GM23248 (cell line): Measurements from ENCODE around the gene VEZT. TPM values are rescaled to one million over a fixed set of nuclear protein-coding genes. Genes with fewer than 3 reads are reported as not detected.

ENCODE experiments used
- DNase-seq: peaks from one replicate; pipeline ENCODE4 v3.0.0-alpha.2; 2015
- H2AFZ ChIP-seq: fragments of 200-600 bp; sonication (generic); 2 replicates; pipeline ENCODE4 v1.6.1; 2016; ENCODE audit warnings: antibody characterized with exemption
- H3F3A ChIP-seq: fragments of 200-600 bp; sonication (generic); 2 replicates; pipeline ENCODE4 v1.6.1; 2016; ENCODE audit warnings: mild to moderate bottlenecking, antibody characterized with exemption, mixed run types; ENCODE audit not compliant: insufficient read depth
- H3K27ac ChIP-seq: fragments of 200-600 bp; sonication (generic); 2 replicates; pipeline ENCODE4 v1.5.1; 2016; ENCODE audit warnings: mild to moderate bottlenecking
- H3K27me3 ChIP-seq: fragments of 200-600 bp; sonication (generic); replicated peaks from 2 replicates; pipeline ENCODE4 v1.6.1; 2016; ENCODE audit warnings: mild to moderate bottlenecking; ENCODE audit not compliant: insufficient read depth
- H3K36me3 ChIP-seq: fragments of 200-600 bp; sonication (generic); 2 replicates; pipeline ENCODE4 v1.6.1; 2016; ENCODE audit warnings: low read depth, mild to moderate bottlenecking
- H3K4me1 ChIP-seq: fragments of 200-600 bp; sonication (generic); 2 replicates; pipeline ENCODE4 v1.6.1; 2016; ENCODE audit warnings: mild to moderate bottlenecking; ENCODE audit not compliant: insufficient read depth
- H3K4me2 ChIP-seq: fragments of 200-600 bp; sonication (generic); one replicate; pipeline ENCODE4 v1.6.1; 2016; ENCODE audit warnings: mild to moderate bottlenecking; ENCODE audit not compliant: unreplicated experiment
- H3K4me3 ChIP-seq: fragments of 200-600 bp; sonication (generic); 2 replicates; pipeline ENCODE4 v1.5.1; 2016; ENCODE audit warnings: mild to moderate bottlenecking
- H3K79me2 ChIP-seq: fragments of 200-600 bp; sonication (generic); 2 replicates; pipeline ENCODE4 v1.6.1; 2016; ENCODE audit warnings: mild to moderate bottlenecking; ENCODE audit not compliant: insufficient read depth
- H3K9ac ChIP-seq: fragments of 200-600 bp; sonication (generic); 2 replicates; pipeline ENCODE4 v1.6.1; 2016; ENCODE audit warnings: mild to moderate bottlenecking
- H3K9me2 ChIP-seq: fragments of 200-600 bp; sonication (generic); 2 replicates; pipeline ENCODE4 v1.6.1; 2016; ENCODE audit warnings: mixed run types, mild to moderate bottlenecking, moderate library complexity; ENCODE audit not compliant: insufficient read depth
- H3K9me3 ChIP-seq: fragments of 200-600 bp; sonication (generic); one replicate; pipeline ENCODE4 v1.6.1; 2017; ENCODE audit warnings: low read depth
- H4K20me1 ChIP-seq: fragments of 200-600 bp; sonication (generic); 2 replicates; pipeline ENCODE4 v1.6.0; 2016; ENCODE audit not compliant: insufficient read depth
- EZH2 ChIP-seq: fragments of 200-600 bp; sonication (generic); IDR thresholded peaks from 2 replicates; pipeline ENCODE4 v1.6.1; 2018; ENCODE audit warnings: antibody characterized with exemption, mild to moderate bottlenecking; ENCODE audit not compliant: insufficient read depth, poor library complexity, severe bottlenecking
- EZH2phosphoT487 ChIP-seq: fragments of 200-600 bp; sonication (generic); IDR thresholded peaks from 2 replicates; pipeline ENCODE4 v1.6.1; 2018; ENCODE audit warnings: antibody characterized with exemption, moderate library complexity, mild to moderate bottlenecking, low read depth; ENCODE audit not compliant: insufficient read depth
- WGBS, 2 experiments: methylation state at CpG; one replicate each; pipeline ENCODE4 v1.1.6; 2015 to 2017; ENCODE audit warnings: low lambda C conversion rate in 2 of 2, low coverage in 1 of 2; ENCODE audit errors: missing lambda C conversion rate in 2 of 2; 5-methylcytosine and 5-hydroxymethylcytosine counted together
- in situ Hi-C: fragments of 300-500 bp; cut with MboI; formaldehyde crosslinking; loops from 2 replicates; pipeline ENCODE4 v1.15.0; 2020
- polyA plus RNA-seq: library from polyadenylated mRNA; unstranded; fragments of >200 nt; fragmentation: Nextera tagmentation; extraction: Ambion mirVana; gene quantifications from 2 replicates; pipeline ENCODE4 v1.2.1, GENCODE V29; 2016
- total RNA-seq: library from RNA; depleted of rRNA; stranded (reverse); fragments of >200 nt; shearing (Covaris generic); gene quantifications from 2 replicates; pipeline ENCODE4 v1.2.3, GENCODE V29; 2014

Gene VEZT
- total and polyA plus RNA-seq, 2 experiments from 2014 or later, result 36.9 to 40.2 TPM

DNA sequence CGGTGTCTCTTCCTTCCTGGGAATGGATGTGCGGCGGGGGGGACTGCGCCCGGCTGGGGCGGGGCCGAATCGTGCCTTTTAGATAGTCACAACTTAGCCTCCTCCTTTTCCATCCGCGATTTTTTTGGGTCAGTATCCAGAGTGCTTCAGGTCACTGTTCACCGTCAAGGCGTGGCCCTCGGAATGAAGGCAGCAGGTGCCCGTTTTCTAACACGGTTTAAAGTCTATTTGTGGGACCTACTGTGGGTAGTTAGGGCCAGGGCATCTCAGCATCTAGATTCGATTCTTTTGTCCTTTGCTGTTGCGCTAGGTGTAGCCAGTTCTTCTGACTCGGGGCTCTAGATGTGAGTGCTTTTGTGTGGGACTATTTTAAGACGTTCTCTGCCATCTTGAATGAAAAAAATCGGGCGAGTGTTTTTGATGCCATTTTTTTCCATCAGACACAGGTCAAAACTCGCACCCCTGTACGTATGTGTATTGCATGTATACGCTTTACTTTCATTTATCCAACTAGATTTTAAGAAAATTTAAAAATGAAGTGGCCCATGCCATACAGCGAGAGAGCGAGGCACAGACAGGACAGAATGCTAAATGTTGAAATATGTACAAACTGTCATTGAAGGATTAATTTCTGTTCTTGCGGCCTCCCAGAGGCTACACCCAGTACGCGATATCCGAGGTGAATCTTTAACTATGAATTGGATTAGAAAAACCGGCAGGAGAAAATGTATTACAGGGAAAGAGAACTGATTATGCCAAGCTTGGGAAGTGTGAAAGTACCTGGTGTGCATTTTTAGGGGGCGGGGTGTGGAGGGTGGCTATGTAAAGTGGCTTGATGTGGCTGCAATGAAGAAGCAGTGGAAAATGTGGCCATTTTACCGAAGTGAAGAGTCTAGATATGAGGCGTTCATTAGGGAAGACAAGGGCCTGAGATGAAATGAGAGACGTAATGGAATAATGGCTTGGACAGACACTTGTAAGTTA, 835 bp downstream of the VEZT start:
- peaks cover 89% of the 10 kb centered on the region for H3K79me2 ChIP-seq
- H4K20me1 ChIP-seq, result no peaks in the 10 kb centered on the region
- no peaks in the 10 kb centered on the region for H3K9me2 ChIP-seq
- H3K27ac ChIP-seq, result peak overlapping the region; percentile 83
- H3F3A ChIP-seq, result peaks cover 16% of the 10 kb centered on the region
- peak overlapping the region; percentile 91 for H3K4me2 ChIP-seq
- H3K9me3 ChIP-seq, result no peaks in the 10 kb centered on the region
- H3K36me3 ChIP-seq, result no peaks in the 10 kb centered on the region
- peak overlapping the region; percentile 90 for H3K4me3 ChIP-seq
- H2AFZ ChIP-seq, result peak overlapping the region; percentile 86
- in situ Hi-C loops, result no loop called here
- peak overlapping the region; percentile 85 for H3K9ac ChIP-seq
- TF ChIP-seq EZH2phosphoT487 (no peak), EZH2 (no peak)
- peaks cover 20% of the 10 kb centered on the region for H3K4me1 ChIP-seq
- 1% methylated on average over 34 to 35 of the region's 35 CpGs for WGBS, 2 experiments
- DNase-seq, result peak; percentile 86
- no peaks in the 10 kb centered on the region for H3K27me3 ChIP-seq

DNA sequence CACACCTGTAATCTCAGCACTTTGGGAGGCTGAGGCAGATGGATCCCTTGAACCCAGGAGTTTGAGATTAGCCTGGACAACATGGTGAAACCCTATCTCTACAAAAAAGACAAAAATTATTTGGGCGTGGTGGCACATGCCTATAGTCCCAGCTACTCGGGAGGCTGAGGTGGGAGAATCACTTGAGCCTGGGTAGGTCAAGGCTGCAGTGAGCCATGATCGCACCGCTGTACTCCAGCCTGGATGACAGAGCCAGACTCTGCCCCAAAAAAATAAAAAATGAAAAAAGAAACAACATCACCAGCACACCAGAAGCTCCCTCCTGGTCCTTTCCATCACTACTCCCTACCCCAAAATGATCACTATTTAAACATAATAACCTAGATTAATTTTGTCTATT, 2.6 kb downstream of the VEZT start:
- Histone ChIP-seq H3F3A (peaks cover 26% of the 10 kb centered on the region), H3K79me2 (peaks cover 89% of the 10 kb centered on the region), H3K4me2 (no peak overlapping the region), H3K4me1 (peaks cover 32% of the 10 kb centered on the region), H3K4me3 (no peak overlapping the region), H3K9me2 (no peaks in the 10 kb centered on the region), H3K27ac (no peak overlapping the region), H4K20me1 (no peaks in the 10 kb centered on the region), H3K36me3 (no peaks in the 10 kb centered on the region), H2AFZ (no peak overlapping the region), H3K9me3 (no peaks in the 10 kb centered on the region), H3K9ac (no peak overlapping the region), H3K27me3 (no peaks in the 10 kb centered on the region)
- TF ChIP-seq EZH2phosphoT487 (no peak), EZH2 (no peak)
- in situ Hi-C loops, result loop anchor here (10.0 kb wide), 1 partner anchor 115 kb away; no protein-coding TSS in a partner anchor
- WGBS, 2 experiments, result 97 to 100% methylated on average over 4 of the region's 4 CpGs
- no peak for DNase-seq

DNA sequence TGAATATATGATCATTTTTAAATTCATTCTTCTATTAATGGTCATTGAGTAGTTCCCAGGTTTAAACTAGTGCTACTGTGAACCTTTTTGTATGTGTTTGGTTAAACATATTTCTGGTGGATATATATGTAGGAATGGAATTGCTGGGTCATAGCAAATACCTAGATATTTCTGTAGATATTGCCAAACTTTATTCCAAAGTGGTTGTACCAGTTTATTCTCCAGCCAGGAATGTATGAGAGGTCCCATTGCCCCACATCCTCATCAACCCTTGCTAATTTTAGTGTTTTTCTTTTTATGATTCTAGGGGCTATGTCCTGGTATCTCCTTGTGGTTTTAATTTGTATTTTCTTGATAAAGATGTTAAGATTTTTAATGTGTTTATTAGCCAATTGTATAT, 3.1 kb downstream of the VEZT start:
- H3K4me1 ChIP-seq, result peaks cover 26% of the 10 kb centered on the region
- no peak overlapping the region for H3K27ac ChIP-seq
- peaks cover 26% of the 10 kb centered on the region for H3F3A ChIP-seq
- no peak overlapping the region for H3K4me3 ChIP-seq
- H3K36me3 ChIP-seq, result no peaks in the 10 kb centered on the region
- TF ChIP-seq EZH2, result no peak
- no peak for TF ChIP-seq EZH2phosphoT487
- H3K27me3 ChIP-seq, result no peaks in the 10 kb centered on the region
- H3K9ac ChIP-seq, result no peak overlapping the region
- H3K79me2 ChIP-seq, result peaks cover 89% of the 10 kb centered on the region
- no peak overlapping the region for H3K4me2 ChIP-seq
- no peak overlapping the region for H2AFZ ChIP-seq
- no peaks in the 10 kb centered on the region for H3K9me2 ChIP-seq
- no peaks in the 10 kb centered on the region for H4K20me1 ChIP-seq
- no peak for DNase-seq
- in situ Hi-C loops, result loop anchor here (10.0 kb wide), 1 partner anchor 114 kb away; no protein-coding TSS in a partner anchor
- no peaks in the 10 kb centered on the region for H3K9me3 ChIP-seq

DNA sequence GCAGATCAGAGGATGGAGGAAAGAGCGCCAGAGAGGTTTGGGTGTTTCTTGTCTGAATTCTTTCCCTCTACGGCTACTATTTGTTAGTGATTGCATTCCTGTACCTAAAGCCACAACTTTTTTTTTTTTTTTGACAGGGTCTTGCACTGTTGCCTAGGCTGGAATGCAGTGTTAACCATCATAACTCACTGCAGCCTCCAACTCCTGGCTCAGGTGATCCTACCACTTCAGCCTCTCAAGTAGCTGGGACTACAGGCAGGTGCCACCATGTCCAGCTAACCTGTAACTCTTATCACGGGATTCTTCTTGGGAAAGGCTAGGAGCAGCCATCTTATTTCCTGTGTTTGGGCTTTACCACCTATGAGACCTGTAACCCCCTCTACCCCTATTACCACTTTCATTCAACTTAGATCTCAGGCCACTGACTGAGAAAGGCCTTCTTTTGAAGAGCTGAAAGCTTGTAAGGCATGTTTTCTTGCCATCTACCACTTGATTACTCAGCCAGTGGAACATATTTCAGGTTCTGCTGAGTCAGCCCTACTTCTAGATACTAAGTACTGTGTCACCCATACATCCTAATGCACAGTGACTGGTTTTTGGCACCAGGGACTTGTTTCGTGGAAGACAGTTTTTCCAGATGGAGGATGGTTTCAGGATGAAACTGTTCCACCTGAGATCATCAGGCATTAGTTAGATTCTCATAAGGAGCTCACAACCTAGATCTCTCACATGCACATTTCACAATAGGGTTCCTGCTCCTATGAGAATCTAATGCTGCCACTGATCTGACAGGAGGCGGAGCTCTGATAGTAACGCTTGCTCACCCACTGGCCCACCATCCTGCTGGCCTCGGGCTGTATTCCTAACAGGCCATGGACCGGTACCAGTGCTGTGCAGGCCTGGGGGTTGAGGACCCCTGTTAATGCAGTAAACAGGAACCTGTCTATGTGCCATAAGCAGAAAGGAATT, 6.9 kb downstream of the VEZT start:
- Histone ChIP-seq H3K9me2 (no peaks in the 10 kb centered on the region), H3K79me2 (peaks cover 100% of the 10 kb centered on the region), H3K4me3 (no peak overlapping the region), H3K9ac (no peak overlapping the region), H3K27ac (peak overlapping the region; percentile 46), H3K27me3 (no peaks in the 10 kb centered on the region), H2AFZ (no peak overlapping the region), H4K20me1 (no peaks in the 10 kb centered on the region; the same call in 1 of the 2 replicates), H3F3A (peaks cover 13% of the 10 kb centered on the region), H3K4me1 (peaks cover 14% of the 10 kb centered on the region), H3K9me3 (no peaks in the 10 kb centered on the region), H3K36me3 (no peaks in the 10 kb centered on the region), H3K4me2 (peak overlapping the region; percentile 11)
- TF ChIP-seq EZH2phosphoT487 (no peak), EZH2 (no peak)
- 79 to 80% methylated on average over 8 of the region's 8 CpGs for WGBS, 2 experiments
- in situ Hi-C loops, result loop anchor here (10.0 kb wide), 1 partner anchor 110 kb away; no protein-coding TSS in a partner anchor
- peak; percentile 91 for DNase-seq
